HG03175 (cell line): ENCODE data around the gene MTFMT.
"Not testable (repeated sequence)": the region's sequence is repeated elsewhere in the genome, so short reads cannot be mapped to it uniquely, and the experiment has no call there.

ENCODE experiments used
- ATAC-seq: cut with Tn5 transposase; IDR thresholded peaks from one replicate; pipeline ENCODE4 v1.9.1; 2021; ENCODE audit warnings: mild to moderate bottlenecking, moderate library complexity; ENCODE audit not compliant: unreplicated experiment

MTFMT gene

GRCh38 chr15:65028921-65029735 lies at the start of gene MTFMT:
Gene MTFMT, minus strand, starts transcription at chr15:65029639. Its CDS starts 26 bp downstream, at chr15:65029613.
- ATAC-seq, result peak; percentile 78

GRCh38 chr15:65077981-65078352 lies 48.5 kb upstream of the MTFMT start:
- no peak for ATAC-seq

GRCh38 chr15:65077291-65077980 lies 48.0 kb upstream of the MTFMT start:
- no peak for ATAC-seq

GRCh38 chr15:65076486-65077290 lies 47.2 kb upstream of the MTFMT start, which contains the start of gene KBTBD13:
Gene KBTBD13, plus strand, starts transcription at chr15:65076746. Its CDS starts 70 bp downstream, at chr15:65076816.
- ATAC-seq, result no peak

- not testable (repeated sequence) for ATAC-seq
Measured at GRCh38 chr15:65075607-65076395, 46.4 kb upstream of the MTFMT start.

- ATAC-seq, result not testable (repeated sequence)
Measured at GRCh38 chr15:65074946-65075345, 45.5 kb upstream of the MTFMT start.

- no peak for ATAC-seq
Measured at GRCh38 chr15:65072617-65073016, 43.2 kb upstream of the MTFMT start.

- ATAC-seq, result no peak
Measured at GRCh38 chr15:65072027-65072426, 42.6 kb upstream of the MTFMT start.

- ATAC-seq, result no peak
Measured at GRCh38 chr15:65071381-65071811, 42.0 kb upstream of the MTFMT start.

- no peak for ATAC-seq
Measured at GRCh38 chr15:65069779-65070546, 40.5 kb upstream of the MTFMT start.

- ATAC-seq, result no peak
Measured at GRCh38 chr15:65069179-65069578, 39.7 kb upstream of the MTFMT start.

- ATAC-seq, result no peak
Measured at GRCh38 chr15:65068403-65068788, 39.0 kb upstream of the MTFMT start.

- ATAC-seq, result no peak
Measured at GRCh38 chr15:65067645-65068402, 38.4 kb upstream of the MTFMT start, which contains the start of gene RASL12. Gene RASL12, minus strand, starts transcription at chr15:65067991. Its CDS starts 156 bp downstream, at chr15:65067835.

GRCh38 chr15:65067317-65067644 lies 37.8 kb upstream of the MTFMT start:
- no peak for ATAC-seq

GRCh38 chr15:65066635-65067316 lies 37.3 kb upstream of the MTFMT start:
- ATAC-seq, result no peak

- ATAC-seq, result no peak
Measured at GRCh38 chr15:65066001-65066634, 36.7 kb upstream of the MTFMT start.

- no peak for ATAC-seq
Measured at GRCh38 chr15:65062726-65063125, 33.3 kb upstream of the MTFMT start.

- ATAC-seq, result no peak
Measured at GRCh38 chr15:65062061-65062460, 32.6 kb upstream of the MTFMT start.
